ENCODE measurements around the gene WDR47. TPM values are rescaled to one million over a fixed set of nuclear protein-coding genes. Genes with fewer than 3 reads are reported as not detected.

The WDR47 gene
- total RNA-seq, 1 experiment from 2014 or later, result 9.3 TPM

- Histone ChIP-seq H2AFZ (ENCODE audit: low read depth, low read length, poor library complexity, severe bottlenecking) (peak within 1 kb of the TSS; percentile 75), H3K4me3 (replicated peaks in 1 of 2; ENCODE audit: low read depth in 1 of 2, low read length in 2 of 2) (peak within 1 kb of the TSS; percentile 81 to 87), H3K79me2 (ENCODE audit: insufficient read depth, low read length) (peaks cover 24% of the 10 kb centered on the region), H4K20me1 (ENCODE audit: insufficient read depth) (no peaks in the 10 kb centered on the region), H3K9me2 (ENCODE audit: insufficient read depth) (no peaks in the 10 kb centered on the region), H3K27me3 (ENCODE audit: insufficient read depth, low read length) (no peaks in the 10 kb centered on the region), H3K4me2 (ENCODE audit: low read length) (peak within 1 kb of the TSS; percentile 87), H3K9me3 (ENCODE audit: control insufficient read depth in 1 of 2, insufficient read depth in 1 of 2, low read depth in 1 of 2, low read length in 2 of 2) (no peaks in the 10 kb centered on the region), H3K4me1 (ENCODE audit: control insufficient read depth in 1 of 2, insufficient read depth in 2 of 2, low read length in 2 of 2) (peaks cover 5 to 27% of the 10 kb centered on the region in 2 experiments; a peak in 3 of 4 replicates), H3K36me3 (ENCODE audit: control insufficient read depth in 1 of 2, insufficient read depth in 2 of 2, low read length in 2 of 2) (peaks cover 0 to 7% of the 10 kb centered on the region in 2 experiments; a peak in 1 of 4 replicates), H3K27ac (ENCODE audit: low read depth, low read length) (peak within 1 kb of the TSS; percentile 65), H3K9ac (ENCODE audit: low read length) (peak within 1 kb of the TSS; percentile 71)
- POLR2A ChIA-PET, result interaction anchor here (1.8 to 2.1 kb wide), 2 partner anchors 9 to 15 kb away, joined by 7 to 18 read pairs; partner anchors contain the start of gene TAF13
- BruUV-seq (replicated peaks), result TSS peak; percentile 92
- intact Hi-C loops (cut with micrococcal nuclease), result no loop called here
- peak; percentile 91 for ATAC-seq
- CTCF ChIA-PET, result interaction anchor here (0.7 to 2.5 kb wide), 3 partner anchors 10 to 22 kb away, joined by 3 to 21 read pairs (median 3); partner anchors contain the start of gene TAF13
- RAD21 ChIA-PET (ENCODE audit: low non-redundant PET in 1 of 2, low total read pairs in 2 of 2, uncharacterized antibody in 2 of 2, unreplicated experiment in 2 of 2), result no interaction called here
- peak; percentile 84 for DNase-seq (ENCODE audit: low read depth, low spot score)
- TF ChIP-seq MAX (IDR thresholded peaks at IDR 0.05) (peak; percentile 93), ZNF274 (IDR thresholded peaks at IDR 0.05; ENCODE audit: low read depth, low read length) (no peak), REST (IDR thresholded peaks at IDR 0.05; ENCODE audit: low read depth) (no peak), CEBPB (IDR thresholded peaks at IDR 0.05; ENCODE audit: low read depth) (no peak), ELF1 (IDR thresholded peaks at IDR 0.05; ENCODE audit: borderline replicate concordance, low read depth) (peak; percentile 47; the same call in 1 of the 2 replicates), ZBTB33 (IDR thresholded peaks at IDR 0.05; ENCODE audit: extremely low read depth, insufficient replicate concordance, low read length) (peak; percentile 28), RAD21 (IDR thresholded peaks at IDR 0.05; ENCODE audit: low read depth) (no peak), SP1 (IDR thresholded peaks at IDR 0.05; ENCODE audit: low read depth) (peak; percentile 86), ZFX (IDR thresholded peaks at IDR 0.05) (peak; percentile 28; the same call in 1 of the 2 replicates), ATF3 (IDR thresholded peaks at IDR 0.05) (no peak), EGR1 (IDR thresholded peaks at IDR 0.05; ENCODE audit: low read depth) (no peak), TCF7L2 (IDR thresholded peaks at IDR 0.05; ENCODE audit: borderline replicate concordance, extremely low read depth, insufficient read depth, insufficient read length) (no peak), EZH2 (IDR thresholded peaks at IDR 0.05) (no peak), CTCF (IDR thresholded peaks at IDR 0.05 in 2 of 3, conservative IDR thresholded peaks at IDR 0.05 in 1 of 3; ENCODE audit: borderline replicate concordance in 1 of 3, insufficient read depth in 1 of 3, low read depth in 2 of 3, low read length in 2 of 3) (no peak), EZH2phosphoT487 (IDR thresholded peaks at IDR 0.05; ENCODE audit: borderline replicate concordance) (no peak), POLR2AphosphoS5 (IDR thresholded peaks at IDR 0.05; ENCODE audit: low read depth, low read length) (peak; percentile 85), SRF (IDR thresholded peaks at IDR 0.05; ENCODE audit: low read depth) (peak; percentile 98)
These were observed 48.5 kb upstream of the WDR47 start, which contains the start of gene TMEM167B for GRCh38 chr1:109090196-109091077. TMEM167B (plus strand) TSS chr1:109090764; CDS start chr1:109090873, 109 bp downstream.
